ENCODE measurements around the gene C19orf47.

The C19orf47 gene

GRCh38 chr19:40282920-40283319 lies 65.3 kb downstream of the C19orf47 start (continued):
- TF ChIP-seq TOX (CRISPR knock-in tag; IDR thresholded peaks at IDR 0.05; ENCODE audit: borderline replicate concordance) (no peak), BACH2 (CRISPR knock-in tag; IDR thresholded peaks at IDR 0.05; ENCODE audit: borderline replicate concordance) (no peak), GLIS3 (CRISPR knock-in tag; IDR thresholded peaks at IDR 0.05) (no peak), ISL1 (CRISPR knock-in tag; IDR thresholded peaks at IDR 0.05) (no peak), CSDC2 (CRISPR knock-in tag; IDR thresholded peaks at IDR 0.05) (no peak), ZFP3 (CRISPR knock-in tag; IDR thresholded peaks at IDR 0.05) (no peak), TCF4 (CRISPR knock-in tag; IDR thresholded peaks at IDR 0.05; ENCODE audit: borderline replicate concordance) (no peak)

- TF ChIP-seq ZNF70 (CRISPR knock-in tag; IDR thresholded peaks at IDR 0.05) (no peak), BACH2 (CRISPR knock-in tag; IDR thresholded peaks at IDR 0.05; ENCODE audit: borderline replicate concordance) (no peak), RARB (CRISPR knock-in tag; IDR thresholded peaks at IDR 0.05) (no peak)
- no peak for ATAC-seq
These were observed 66.0 kb downstream of the C19orf47 start for GRCh38 chr19:40282209-40282580.

GRCh38 chr19:40281381-40282208 lies 66.6 kb downstream of the C19orf47 start:
- TF ChIP-seq BACH2 (CRISPR knock-in tag; IDR thresholded peaks at IDR 0.05; ENCODE audit: borderline replicate concordance) (no peak), CREB5 (CRISPR knock-in tag; IDR thresholded peaks at IDR 0.05; ENCODE audit: low read depth) (no peak), RARB (CRISPR knock-in tag; IDR thresholded peaks at IDR 0.05) (no peak), POU6F1 (CRISPR knock-in tag; IDR thresholded peaks at IDR 0.05; ENCODE audit: borderline replicate concordance, low read depth) (no peak), ZNF8 (CRISPR knock-in tag; IDR thresholded peaks at IDR 0.05) (no peak), ISL1 (CRISPR knock-in tag; IDR thresholded peaks at IDR 0.05) (no peak), ZNF565 (CRISPR knock-in tag; conservative IDR thresholded peaks at IDR 0.05; ENCODE audit: low read depth) (no peak)
- ATAC-seq, result no peak

- TF ChIP-seq POU6F1 (CRISPR knock-in tag; IDR thresholded peaks at IDR 0.05; ENCODE audit: borderline replicate concordance, low read depth) (no peak), OSR1 (CRISPR knock-in tag; IDR thresholded peaks at IDR 0.05) (no peak), ZFP30 (CRISPR knock-in tag; IDR thresholded peaks at IDR 0.05) (no peak), ZNF8 (CRISPR knock-in tag; IDR thresholded peaks at IDR 0.05) (no peak), ZFP3 (CRISPR knock-in tag; IDR thresholded peaks at IDR 0.05) (no peak), CREB5 (CRISPR knock-in tag; IDR thresholded peaks at IDR 0.05; ENCODE audit: low read depth) (no peak), ZC3H10 (CRISPR knock-in tag; IDR thresholded peaks at IDR 0.05) (no peak), ARNTL (CRISPR knock-in tag; IDR thresholded peaks at IDR 0.05; ENCODE audit: borderline replicate concordance, low read depth) (no peak), SNAI2 (CRISPR knock-in tag; IDR thresholded peaks at IDR 0.05) (no peak), PPARA (CRISPR knock-in tag; IDR thresholded peaks at IDR 0.05; ENCODE audit: borderline replicate concordance) (no peak), TOX (CRISPR knock-in tag; IDR thresholded peaks at IDR 0.05; ENCODE audit: borderline replicate concordance) (no peak), ZNF70 (CRISPR knock-in tag; IDR thresholded peaks at IDR 0.05) (no peak), TCF4 (CRISPR knock-in tag; IDR thresholded peaks at IDR 0.05; ENCODE audit: borderline replicate concordance) (no peak), ISL1 (CRISPR knock-in tag; IDR thresholded peaks at IDR 0.05) (no peak), PATZ1 (CRISPR knock-in tag; IDR thresholded peaks at IDR 0.05; ENCODE audit: borderline replicate concordance) (no peak), TSHZ2 (CRISPR knock-in tag; IDR thresholded peaks at IDR 0.05) (no peak), BACH2 (CRISPR knock-in tag; IDR thresholded peaks at IDR 0.05; ENCODE audit: borderline replicate concordance) (no peak), CSDC2 (CRISPR knock-in tag; IDR thresholded peaks at IDR 0.05) (no peak)
- ATAC-seq, result no peak
These were observed 67.5 kb downstream of the C19orf47 start for GRCh38 chr19:40280608-40281221.
